ENCODE results near the gene UNKL. TPM values are rescaled to one million over a fixed set of nuclear protein-coding genes. Genes with fewer than 3 reads are reported as not detected.

Gene UNKL
- total RNA-seq, 1 experiment from 2014 or later, result 40.5 TPM

DNA sequence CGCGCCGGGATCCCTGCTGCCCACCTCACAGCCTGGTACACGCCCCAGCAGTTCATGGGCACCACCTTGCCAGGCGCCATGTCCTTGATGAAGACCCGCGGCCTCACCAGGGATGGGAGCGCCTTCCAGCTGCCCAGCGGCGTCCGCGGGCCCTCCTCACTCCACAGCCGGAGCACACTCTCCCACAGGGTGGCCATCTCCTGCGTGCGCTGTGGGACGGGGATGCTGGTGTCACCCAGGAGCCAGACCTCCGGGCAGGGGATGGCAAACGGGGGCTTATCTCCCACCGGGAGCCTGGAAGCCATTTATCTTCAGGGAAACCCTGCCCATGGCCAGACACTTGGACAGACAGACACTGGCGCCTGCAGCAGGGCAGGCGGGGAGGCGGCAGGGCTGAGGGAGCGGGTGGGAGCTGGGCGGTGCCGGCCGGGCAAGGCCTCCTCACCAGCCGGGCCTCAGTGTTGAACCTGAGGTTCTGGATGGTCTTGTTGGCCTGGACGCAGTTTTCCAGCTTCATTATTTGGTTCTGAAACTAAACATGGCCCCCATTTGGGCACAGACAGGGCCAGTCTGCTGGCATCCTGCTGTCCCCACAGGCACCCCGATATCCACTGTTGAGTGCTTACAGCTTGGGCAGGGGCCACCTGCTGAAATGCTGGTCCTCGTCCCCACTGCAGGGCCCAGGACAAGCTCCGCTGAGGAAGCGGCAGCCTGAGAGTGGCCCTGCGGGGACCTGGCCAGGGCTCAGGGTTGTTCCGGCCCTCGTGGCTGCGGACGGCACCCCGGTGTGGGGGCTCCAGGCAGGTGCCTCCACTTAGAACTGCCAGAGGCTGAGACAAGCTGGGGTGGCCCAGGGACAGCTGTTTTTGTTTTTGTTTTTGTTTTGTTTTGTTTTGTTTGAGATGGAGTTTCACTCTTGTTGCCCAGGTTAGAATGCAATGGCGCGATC is 20.4 kb upstream of the UNKL start:
- DNase-seq (ENCODE audit: low read depth), result no peak
- in situ Hi-C loops (cut with HindIII; ENCODE audit: low pct_unique_long_range_greater_than_20kb, low sequenced_read_pairs), result no loop called here

DNA sequence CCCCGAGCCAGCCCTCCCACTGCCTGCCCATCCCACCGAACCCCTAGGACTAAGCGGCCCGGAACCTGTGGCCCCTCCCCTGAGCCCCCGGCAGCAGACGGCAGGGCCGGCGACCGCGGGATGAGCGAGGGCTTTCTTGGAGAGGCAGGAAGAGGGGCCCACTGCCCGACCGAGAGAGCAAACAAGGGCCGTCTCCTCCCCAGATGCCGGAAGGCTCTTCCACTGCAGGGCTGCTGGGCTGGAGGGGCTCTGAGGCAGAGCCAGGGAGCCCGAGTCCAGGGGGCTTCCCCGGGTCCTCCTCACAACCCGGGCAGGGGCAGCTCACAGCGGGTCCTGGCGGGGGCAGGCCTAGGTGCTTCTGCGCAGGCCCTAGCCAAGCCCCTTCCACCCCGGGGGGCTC is 19.3 kb upstream of the UNKL start:
- in situ Hi-C loops (cut with HindIII; ENCODE audit: low pct_unique_long_range_greater_than_20kb, low sequenced_read_pairs), result no loop called here
- no peak for DNase-seq (ENCODE audit: low read depth)

DNA sequence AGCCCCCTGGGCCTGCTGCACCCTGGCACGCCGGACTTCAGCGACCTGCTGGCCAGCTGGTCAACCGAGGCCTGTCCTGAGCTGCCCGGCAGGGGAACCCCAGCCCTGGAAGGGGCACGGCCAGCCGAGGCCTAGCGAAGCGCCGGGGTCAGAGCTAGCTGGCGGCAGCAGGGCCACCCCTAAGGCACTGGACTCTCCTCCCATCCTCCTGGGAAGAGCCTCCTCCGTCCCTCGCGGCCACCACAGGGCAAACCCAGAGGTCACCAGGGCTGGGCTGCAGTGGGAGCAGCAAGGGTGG is 18.7 kb upstream of the UNKL start:
- DNase-seq (ENCODE audit: low read depth), result no peak
- in situ Hi-C loops (cut with HindIII; ENCODE audit: low pct_unique_long_range_greater_than_20kb, low sequenced_read_pairs), result no loop called here

DNA sequence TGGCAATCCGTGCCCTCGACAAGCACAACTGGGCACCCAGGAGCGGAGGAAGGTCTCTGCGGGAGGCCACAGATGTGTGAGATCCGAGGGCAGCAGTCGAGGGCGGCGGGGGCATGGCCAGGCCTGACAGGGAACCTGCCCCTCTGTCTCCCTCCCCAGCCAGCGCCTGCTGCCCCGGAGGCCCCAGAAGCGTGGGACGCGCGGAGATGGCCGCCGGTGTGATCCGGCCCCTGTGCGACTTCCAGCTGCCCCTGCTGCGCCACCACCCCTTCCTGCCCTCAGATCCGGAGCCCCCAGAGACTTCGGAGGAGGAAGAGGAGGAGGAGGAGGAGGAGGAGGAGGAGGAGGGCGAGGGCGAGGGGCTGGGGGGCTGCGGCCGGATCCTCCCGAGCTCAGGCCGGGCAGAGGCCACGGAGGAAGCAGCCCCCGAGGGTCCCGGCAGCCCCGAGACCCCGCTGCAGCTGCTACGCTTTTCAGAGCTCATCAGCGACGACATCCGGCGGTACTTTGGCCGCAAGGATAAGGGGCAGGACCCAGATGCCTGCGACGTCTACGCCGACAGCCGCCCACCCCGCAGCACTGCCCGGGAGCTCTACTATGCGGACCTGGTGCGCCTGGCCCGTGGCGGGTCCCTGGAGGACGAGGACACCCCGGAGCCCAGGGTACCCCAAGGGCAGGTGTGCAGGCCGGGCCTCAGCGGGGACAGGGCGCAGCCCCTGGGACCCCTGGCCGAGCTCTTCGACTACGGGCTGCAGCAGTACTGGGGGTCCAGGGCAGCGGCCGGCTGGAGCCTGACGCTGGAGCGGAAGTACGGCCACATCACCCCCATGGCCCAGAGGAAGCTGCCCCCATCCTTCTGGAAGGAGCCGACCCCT is 18.1 kb upstream of the UNKL start:
- in situ Hi-C loops (cut with HindIII; ENCODE audit: low pct_unique_long_range_greater_than_20kb, low sequenced_read_pairs), result no loop called here

DNA sequence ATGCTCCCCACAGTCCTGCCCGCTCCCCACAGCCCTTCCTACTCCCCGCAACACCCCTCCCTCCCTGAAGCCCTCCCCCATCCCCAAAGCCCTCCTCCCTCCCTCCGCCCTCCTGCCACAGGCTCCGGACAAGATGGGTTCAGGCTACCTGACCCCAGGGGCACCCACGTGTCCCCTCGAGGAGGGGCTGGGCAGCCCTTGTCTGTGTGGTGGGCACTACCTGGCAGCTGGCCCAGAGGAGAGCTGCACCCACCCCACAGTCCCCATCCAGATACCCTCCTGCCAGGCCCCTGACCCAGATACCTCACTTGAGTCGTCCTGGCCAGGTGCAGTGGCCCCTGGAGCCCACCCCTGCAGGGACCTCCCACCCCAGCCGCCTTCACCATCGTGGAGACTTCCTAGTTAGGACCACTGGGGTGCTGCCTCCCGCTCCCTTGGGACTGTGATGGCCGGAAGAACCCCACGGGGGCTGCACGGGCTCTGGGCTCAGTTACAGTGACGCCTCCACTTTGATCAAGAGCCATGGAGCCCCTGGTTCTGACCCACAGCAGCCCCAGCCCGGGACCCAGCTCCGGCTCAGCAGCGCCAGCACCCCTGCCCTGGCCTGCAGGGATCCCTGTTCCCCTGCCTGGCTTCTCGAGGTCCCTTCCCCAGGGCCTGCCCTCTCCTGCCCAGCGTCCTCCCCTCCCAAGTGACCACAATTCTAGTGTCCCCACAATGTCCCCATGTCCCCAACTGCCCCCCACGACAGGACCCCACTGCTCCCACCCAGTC is 17.2 kb upstream of the UNKL start:
- in situ Hi-C loops (cut with HindIII; ENCODE audit: low pct_unique_long_range_greater_than_20kb, low sequenced_read_pairs), result no loop called here
- no peak for DNase-seq (ENCODE audit: low read depth)

More for the DNA sequence above, 18.1 kb upstream of the UNKL start:
- no peak for DNase-seq (ENCODE audit: low read depth)

DNA sequence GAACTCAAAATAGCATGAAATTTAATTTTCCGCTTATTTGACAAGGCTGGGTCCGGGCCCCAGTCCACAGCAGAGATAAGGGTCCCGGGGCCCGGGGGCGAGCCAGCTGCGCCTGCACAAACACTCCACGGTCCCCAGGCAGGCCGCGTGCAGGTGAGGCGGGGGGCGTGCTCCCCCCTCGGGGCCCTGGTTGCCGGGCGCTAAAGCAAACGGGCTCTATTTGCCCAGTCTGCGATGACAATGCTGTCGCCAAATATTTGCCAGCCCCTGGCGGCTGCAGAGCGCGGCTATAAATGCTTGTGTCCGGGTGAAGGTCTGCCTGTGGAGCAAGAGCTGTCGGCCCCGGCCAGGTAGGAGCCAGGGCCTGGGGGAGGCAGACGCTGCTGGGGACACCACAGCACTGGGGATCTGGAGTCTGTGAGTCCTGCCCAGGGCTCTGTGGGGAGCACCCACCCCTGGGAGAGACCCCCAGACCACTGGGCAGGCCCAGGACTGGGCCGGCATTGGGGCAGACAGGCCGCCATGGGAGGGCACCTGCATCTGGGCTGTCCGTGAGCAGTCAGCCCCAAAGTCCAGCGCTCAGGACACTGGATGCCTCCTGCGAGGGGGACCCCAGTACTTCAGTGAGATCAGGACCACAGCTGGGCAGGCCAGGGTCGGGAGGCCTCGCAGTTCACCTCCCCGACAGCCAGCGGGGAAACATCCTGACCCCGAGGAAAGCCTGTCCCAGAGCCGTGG is 16.4 kb upstream of the UNKL start, which contains the start of gene PERCC1:
Gene PERCC1 (plus strand): TSS at position 320 of the 738 bp plus-strand sequence. CDS start 1,516 bp downstream, outside the sequence.
- in situ Hi-C loops (cut with HindIII; ENCODE audit: low pct_unique_long_range_greater_than_20kb, low sequenced_read_pairs), result no loop called here
- no peak for DNase-seq (ENCODE audit: low read depth)

DNA sequence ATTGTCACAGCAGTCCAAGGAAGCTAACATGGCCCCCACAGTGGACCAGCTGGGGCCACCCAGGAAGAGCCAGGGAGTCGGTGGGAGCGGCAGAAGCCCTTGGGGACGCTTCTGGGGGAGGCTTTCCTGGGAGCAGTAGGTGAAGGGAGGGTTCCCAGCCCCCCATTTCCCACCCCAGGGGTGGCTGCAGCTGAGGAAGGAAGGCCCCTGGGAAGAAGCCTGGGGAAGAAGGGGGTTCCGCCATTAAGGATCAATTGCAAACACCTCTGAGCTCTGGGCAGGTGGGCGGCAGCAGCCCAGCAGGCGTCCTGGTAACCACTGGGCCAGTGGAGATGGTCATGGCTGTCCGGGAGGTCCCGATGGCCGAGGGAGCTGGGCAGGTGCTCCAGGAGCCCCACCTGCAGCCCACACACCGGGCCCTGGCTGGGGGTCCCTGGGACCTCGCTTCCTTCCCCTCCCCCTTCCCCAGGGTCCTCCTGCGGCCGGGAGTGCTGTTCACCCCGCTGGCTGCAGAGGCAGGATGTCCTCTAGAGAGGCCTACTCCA is 15.8 kb upstream of the UNKL start:
- in situ Hi-C loops (cut with HindIII; ENCODE audit: low pct_unique_long_range_greater_than_20kb, low sequenced_read_pairs), result no loop called here
- DNase-seq (ENCODE audit: low read depth), result no peak

DNA sequence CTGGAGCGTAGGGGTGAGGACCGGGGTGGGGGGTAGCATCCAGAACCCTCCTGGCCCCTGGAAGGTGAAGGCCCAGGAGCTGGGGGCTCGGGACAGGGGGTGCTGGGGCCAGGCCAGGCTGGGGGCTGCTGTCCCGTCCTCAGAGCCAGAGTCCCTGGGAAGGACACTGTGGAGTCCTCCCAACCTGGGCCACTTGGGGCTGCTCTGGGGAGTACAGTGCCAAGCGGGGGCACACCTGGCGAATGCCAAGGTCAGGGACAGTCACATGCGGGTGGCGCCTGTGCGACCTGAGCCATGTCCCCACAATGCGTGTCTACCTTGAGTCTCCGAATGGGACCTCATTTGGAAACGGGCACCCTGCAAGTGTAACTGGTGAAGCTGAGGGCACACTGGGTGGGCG is 15.1 kb upstream of the UNKL start:
- in situ Hi-C loops (cut with HindIII; ENCODE audit: low pct_unique_long_range_greater_than_20kb, low sequenced_read_pairs), result no loop called here
- DNase-seq (ENCODE audit: low read depth), result no peak

DNA sequence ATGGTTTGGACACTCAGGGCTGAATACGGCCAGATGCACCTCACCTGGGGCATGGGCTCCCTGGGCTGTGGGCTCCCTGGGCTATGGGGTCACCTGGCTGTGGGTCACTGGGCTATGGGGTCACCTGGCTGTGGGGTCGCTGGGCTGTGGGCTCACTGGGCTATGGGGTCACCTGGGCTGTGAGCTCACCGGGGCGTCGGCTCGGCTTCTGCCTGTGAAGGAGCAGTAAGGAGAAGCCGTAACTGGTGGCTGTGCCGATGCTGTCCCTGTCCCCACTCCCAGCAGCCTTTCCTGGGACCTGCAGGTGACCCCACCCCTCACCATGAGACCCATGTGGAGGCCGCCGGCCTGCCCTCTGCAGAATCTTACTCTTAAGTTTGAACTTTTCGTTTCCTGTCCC is 14.5 kb upstream of the UNKL start:
- in situ Hi-C loops (cut with HindIII; ENCODE audit: low pct_unique_long_range_greater_than_20kb, low sequenced_read_pairs), result no loop called here
- DNase-seq (ENCODE audit: low read depth), result no peak

DNA sequence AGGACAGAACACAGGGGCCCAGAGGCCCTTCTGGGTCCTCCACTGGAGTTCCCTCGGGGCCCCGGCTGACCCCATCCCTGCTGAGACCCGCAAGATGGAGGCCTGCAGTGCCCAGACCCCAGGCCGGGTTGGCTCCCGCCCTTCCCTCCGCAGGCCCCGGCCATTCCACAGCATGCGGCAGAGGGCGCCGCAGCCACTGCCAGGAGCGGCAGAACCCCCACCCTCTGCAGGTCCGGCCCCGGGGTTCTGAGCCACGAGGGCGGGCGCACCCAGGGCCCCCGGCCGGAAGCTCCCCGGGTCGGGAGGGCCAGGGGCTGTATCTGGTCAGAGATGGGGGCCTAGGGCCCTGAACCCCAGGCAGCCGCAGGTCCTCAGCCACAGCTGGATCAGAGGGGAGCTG is 14.0 kb upstream of the UNKL start:
- no peak for DNase-seq (ENCODE audit: low read depth)
- in situ Hi-C loops (cut with HindIII; ENCODE audit: low pct_unique_long_range_greater_than_20kb, low sequenced_read_pairs), result no loop called here

DNA sequence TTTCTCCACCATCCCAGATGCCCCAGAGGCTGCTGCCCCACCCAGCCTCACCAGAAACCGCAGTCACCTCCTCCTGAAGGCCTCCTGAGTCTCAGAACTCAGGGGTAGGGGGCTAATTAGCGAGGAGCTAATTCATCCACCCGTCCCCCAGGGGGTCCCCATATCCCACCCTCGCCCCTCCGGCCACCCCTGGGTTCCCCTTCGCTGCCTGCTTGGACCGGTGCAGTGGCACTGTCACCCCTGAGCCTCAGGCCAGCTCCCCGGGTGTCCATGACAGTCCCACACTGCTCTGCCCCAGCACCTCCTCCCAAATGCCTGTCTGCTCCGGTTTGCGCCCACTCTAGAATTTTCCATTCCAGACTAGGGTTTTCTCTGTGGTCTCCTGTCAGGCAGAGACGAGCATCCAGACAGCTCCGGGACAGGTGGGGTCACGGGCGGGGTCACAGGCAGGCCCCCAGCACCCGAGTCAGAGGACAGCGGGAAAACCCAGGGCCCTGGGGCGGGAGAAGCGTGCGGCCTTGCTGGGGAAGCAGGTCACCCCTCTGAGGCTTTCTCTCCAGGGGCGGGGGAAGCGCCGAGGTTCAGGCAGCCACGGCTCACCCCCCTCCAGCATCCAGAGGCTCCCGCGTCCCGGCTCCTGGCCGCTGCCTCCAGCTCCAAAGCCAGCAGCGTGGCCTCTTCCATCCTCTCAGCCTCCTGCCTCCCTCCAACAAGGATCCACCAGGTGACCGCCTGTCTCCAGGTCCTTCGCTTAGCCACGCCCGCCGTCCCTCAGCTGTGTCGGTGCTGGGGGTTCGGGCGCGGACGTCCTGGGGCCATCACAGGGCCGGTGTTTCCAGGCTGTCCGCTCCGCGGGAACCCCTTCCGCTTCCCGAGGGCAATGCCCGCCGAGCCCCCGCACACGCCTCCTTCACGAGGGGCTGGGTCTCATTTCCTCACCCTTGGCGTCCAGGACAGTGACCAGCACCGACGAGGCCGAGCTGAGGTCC is 13.3 kb upstream of the UNKL start:
- no peak for DNase-seq (ENCODE audit: low read depth)
- in situ Hi-C loops (cut with HindIII; ENCODE audit: low pct_unique_long_range_greater_than_20kb, low sequenced_read_pairs), result no loop called here

DNA sequence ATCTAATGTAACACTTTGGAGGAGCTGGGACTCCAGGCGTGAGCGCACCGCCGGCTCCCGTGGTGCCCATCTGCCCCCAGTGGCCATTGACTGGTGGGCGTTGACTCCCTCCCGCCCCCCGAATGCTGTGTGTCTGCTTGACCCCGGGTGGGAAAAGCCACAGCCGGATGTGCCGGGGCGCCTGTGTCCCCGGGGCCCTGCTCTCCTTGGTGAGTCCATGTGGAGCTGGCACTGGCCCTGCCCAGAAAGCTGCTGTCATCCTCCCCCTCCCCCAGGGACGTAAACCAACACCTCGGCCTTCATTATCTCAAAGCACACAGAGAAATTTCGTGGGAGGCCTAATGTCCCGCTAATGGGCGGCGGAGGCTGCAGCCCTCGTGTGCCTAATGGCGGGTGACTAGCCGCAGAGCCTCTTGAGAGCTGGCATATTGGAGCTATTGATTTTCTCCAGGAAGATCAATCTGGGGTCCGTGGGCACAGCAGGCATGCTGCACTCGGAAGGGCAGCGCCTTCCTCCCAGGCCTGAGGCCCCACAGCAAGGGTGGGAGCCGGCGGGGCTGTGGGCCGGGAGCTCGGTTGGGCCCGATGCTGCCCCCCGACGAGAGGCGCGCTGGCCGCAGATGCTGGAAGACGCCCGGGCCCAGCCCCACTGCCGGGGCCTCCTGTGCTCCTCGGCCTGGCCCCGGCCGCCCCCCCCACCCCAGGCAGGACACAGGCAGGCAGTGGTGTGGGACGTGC is 12.4 kb upstream of the UNKL start:
- no peak for DNase-seq (ENCODE audit: low read depth)
- in situ Hi-C loops (cut with HindIII; ENCODE audit: low pct_unique_long_range_greater_than_20kb, low sequenced_read_pairs), result no loop called here

DNA sequence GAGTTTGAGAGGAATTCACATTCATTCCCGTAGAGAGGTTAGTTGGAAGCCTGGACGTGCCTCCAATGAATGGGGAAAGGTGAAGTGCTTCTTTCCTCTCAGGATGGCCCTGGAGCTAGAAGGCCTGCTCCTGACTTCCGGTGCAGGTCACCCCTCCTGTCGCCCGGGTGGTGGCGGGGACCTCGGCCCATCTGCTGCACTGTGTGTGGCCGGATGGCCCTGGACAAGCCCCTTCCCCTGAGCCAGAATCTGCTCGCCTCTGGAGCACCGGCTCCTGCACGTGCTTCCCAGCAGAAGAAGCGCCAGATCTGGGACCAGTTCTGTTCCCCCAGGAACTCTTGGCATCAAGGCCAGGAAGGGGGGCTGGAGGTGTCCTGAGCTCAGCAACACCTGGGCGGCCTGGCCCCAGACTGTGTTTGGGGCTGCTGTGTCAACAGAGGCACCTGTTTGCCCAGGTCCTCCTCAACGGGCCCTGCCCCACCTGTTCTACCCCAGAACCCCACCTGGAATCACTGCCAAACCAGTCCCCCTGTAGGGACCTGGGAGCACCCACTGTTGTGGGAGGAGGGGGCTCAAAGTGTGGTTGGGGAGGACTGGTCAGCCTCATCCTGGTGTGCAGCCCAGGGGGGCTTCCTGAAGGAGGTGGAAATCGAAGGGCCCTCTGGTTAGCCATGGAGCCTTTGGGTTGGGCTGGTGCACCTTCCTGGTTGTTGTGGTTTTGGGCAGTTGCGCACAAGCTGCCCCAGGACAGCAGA is 11.3 kb upstream of the UNKL start:
- in situ Hi-C loops (cut with HindIII; ENCODE audit: low pct_unique_long_range_greater_than_20kb, low sequenced_read_pairs), result no loop called here
- DNase-seq (ENCODE audit: low read depth), result no peak

DNA sequence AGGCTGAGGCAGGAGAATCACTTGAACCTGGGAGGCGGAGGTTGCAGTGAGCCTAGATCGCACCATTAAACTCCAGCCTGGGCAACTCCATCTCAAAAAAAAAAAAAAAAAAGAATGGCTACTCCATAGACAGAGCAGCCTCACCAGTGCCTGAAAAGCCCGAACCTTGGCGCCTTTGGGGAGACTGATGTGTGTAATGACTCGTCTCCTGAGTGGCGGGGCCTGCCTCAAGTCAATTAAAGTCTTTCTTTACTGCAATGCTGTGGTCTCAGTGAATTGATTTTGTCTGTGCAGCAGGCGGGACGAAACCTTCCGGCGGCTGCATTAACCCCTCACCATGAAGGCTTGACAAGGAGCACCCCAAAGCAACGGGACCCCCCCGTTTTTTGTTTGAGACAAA is 9.5 kb upstream of the UNKL start:
- no peak for DNase-seq (ENCODE audit: low read depth)
- in situ Hi-C loops (cut with HindIII; ENCODE audit: low pct_unique_long_range_greater_than_20kb, low sequenced_read_pairs), result no loop called here

DNA sequence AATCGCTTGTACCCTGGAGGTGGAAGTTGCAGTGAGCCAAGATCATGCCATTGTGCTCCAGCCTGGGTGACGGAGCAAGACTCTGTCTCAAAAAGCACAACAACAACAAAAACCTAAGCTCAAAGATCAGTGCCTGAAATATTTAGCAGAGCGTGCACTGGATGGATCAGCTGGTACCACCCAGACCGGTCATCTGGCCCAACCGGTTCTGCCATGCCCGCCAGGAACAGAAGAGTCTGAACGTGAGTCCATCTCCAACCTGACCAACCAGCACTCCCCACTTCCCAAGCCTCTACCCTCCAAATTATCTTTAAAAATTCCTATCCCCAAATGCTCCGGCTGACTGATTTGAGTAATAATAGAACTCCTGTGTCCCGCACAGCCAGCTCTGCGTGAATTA is 7.6 kb upstream of the UNKL start:
- in situ Hi-C loops (cut with HindIII; ENCODE audit: low pct_unique_long_range_greater_than_20kb, low sequenced_read_pairs), result no loop called here
- DNase-seq (ENCODE audit: low read depth), result no peak
